ENCODE results near the gene KIF1B.
"Not testable (repeated sequence)": the region's sequence is repeated elsewhere in the genome, so short reads cannot be mapped to it uniquely, and the experiment has no call there.

KIF1B gene

DNA sequence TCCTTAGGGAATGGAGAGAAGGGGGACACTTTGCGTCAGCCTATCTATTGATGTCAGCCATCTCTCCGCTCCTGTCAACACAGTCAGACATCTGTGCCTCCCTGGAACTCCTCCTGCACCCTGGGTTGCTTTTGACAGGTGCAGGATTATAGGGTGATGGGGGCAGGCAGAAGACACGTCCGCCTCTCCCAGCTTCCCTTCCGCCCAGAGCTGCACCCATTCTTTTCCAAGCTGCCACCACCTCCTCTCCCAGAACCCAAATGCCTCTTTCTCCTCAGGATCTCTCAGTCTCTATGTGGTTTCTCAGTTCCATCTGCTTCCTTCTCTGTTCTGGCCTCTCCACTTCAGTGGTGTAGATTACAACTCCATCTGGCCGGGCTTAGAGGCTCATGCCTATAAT is 17.1 kb upstream of the KIF1B start:
- Histone ChIP-seq H3K27me3 (ENCODE audit: control insufficient read depth, insufficient read depth, low read length, poor library complexity, severe bottlenecking) (no peaks in the 10 kb centered on the region), H3K9me3 (ENCODE audit: control insufficient read depth, low read length) (peaks cover under 1% of the 10 kb centered on the region), H3K36me3 (ENCODE audit: control insufficient read depth, insufficient read depth, low read length) (no peaks in the 10 kb centered on the region), H3K4me1 (ENCODE audit: control insufficient read depth, insufficient read depth, low read length) (peaks cover 5% of the 10 kb centered on the region), H3K27ac (ENCODE audit: insufficient read depth, low read depth, low read length, poor library complexity, severe bottlenecking) (no peak overlapping the region), H3K4me3 (ENCODE audit: insufficient read depth, low read depth, low read length) (no peak overlapping the region)
- WGBS, 2 experiments: 91 to 93% methylated on average over 6 of the region's 6 CpGs

GRCh38 chr1:10195570-10195969 is 14.8 kb upstream of the KIF1B start:
- Histone ChIP-seq H3K27me3 (ENCODE audit: control insufficient read depth, insufficient read depth, low read length, poor library complexity, severe bottlenecking) (no peaks in the 10 kb centered on the region), H3K9me3 (ENCODE audit: control insufficient read depth, low read length) (peaks cover 2% of the 10 kb centered on the region), H3K36me3 (ENCODE audit: control insufficient read depth, insufficient read depth, low read length) (no peaks in the 10 kb centered on the region), H3K4me1 (ENCODE audit: control insufficient read depth, insufficient read depth, low read length) (peaks cover 5% of the 10 kb centered on the region), H3K4me3 (ENCODE audit: insufficient read depth, low read depth, low read length) (no peak overlapping the region), H3K27ac (ENCODE audit: insufficient read depth, low read depth, low read length, poor library complexity, severe bottlenecking) (no peak overlapping the region)
- WGBS, 2 experiments: 89 to 90% methylated on average over 6 of the region's 6 CpGs

GRCh38 chr1:10196976-10197375 is 13.4 kb upstream of the KIF1B start:
- 84 to 93% methylated on average over 3 of the region's 3 CpGs for WGBS, 2 experiments
- Histone ChIP-seq H3K27me3 (ENCODE audit: control insufficient read depth, insufficient read depth, low read length, poor library complexity, severe bottlenecking) (no peaks in the 10 kb centered on the region), H3K27ac (ENCODE audit: insufficient read depth, low read depth, low read length, poor library complexity, severe bottlenecking) (no peak overlapping the region), H3K4me3 (ENCODE audit: insufficient read depth, low read depth, low read length) (no peak overlapping the region), H3K9me3 (ENCODE audit: control insufficient read depth, low read length) (peaks cover 2% of the 10 kb centered on the region), H3K36me3 (ENCODE audit: control insufficient read depth, insufficient read depth, low read length) (no peaks in the 10 kb centered on the region), H3K4me1 (ENCODE audit: control insufficient read depth, insufficient read depth, low read length) (peaks cover 5% of the 10 kb centered on the region)

GRCh38 chr1:10200620-10201019 is 9.8 kb upstream of the KIF1B start:
- Histone ChIP-seq H3K9me3 (ENCODE audit: control insufficient read depth, low read length) (peaks cover 2% of the 10 kb centered on the region), H3K4me3 (ENCODE audit: insufficient read depth, low read depth, low read length) (no peak overlapping the region), H3K4me1 (ENCODE audit: control insufficient read depth, insufficient read depth, low read length) (no peaks in the 10 kb centered on the region), H3K27ac (ENCODE audit: insufficient read depth, low read depth, low read length, poor library complexity, severe bottlenecking) (no peak overlapping the region), H3K27me3 (ENCODE audit: control insufficient read depth, insufficient read depth, low read length, poor library complexity, severe bottlenecking) (no peaks in the 10 kb centered on the region), H3K36me3 (ENCODE audit: control insufficient read depth, insufficient read depth, low read length) (no peaks in the 10 kb centered on the region)
- 95 to 97% methylated on average over 4 of the region's 4 CpGs for WGBS, 2 experiments

DNA sequence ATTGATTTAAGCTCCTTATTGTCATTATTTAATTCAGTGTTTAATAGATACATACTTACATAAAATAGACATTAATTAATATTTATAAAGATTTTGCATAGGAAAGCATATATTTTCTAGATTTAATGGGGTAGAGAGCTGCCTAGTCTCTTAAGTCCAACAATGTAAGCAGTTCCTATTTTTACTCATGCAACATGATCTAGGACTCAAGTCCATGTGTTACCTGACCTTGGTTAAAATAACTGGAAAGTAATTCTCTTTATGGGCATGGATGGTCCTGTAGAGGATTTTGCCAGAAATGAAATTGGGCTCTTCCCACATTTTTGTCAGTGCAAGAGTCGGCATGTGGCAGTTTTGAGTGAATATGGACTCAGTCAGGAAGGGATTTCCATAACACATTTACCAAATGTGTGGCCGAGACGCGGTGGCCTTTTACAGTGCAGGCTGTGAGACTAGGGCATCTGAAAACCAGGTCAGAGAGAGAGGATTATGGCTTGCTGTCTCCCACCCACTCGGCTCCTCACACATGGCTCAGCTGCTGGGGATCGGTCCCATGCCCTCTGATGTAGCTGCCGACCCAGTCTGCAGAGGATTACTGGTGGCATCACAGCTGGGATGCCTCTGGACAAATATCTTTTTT is 6.2 kb upstream of the KIF1B start:
- WGBS, 2 experiments: 87 to 92% methylated on average over 7 of the region's 7 CpGs
- no peaks in the 10 kb centered on the region for H3K36me3 ChIP-seq (ENCODE audit: control insufficient read depth, insufficient read depth, low read length)
- H3K27ac ChIP-seq (ENCODE audit: insufficient read depth, low read depth, low read length, poor library complexity, severe bottlenecking): no peak overlapping the region
- no peak overlapping the region for H3K4me3 ChIP-seq (ENCODE audit: insufficient read depth, low read depth, low read length)
- no peaks in the 10 kb centered on the region for H3K9me3 ChIP-seq (ENCODE audit: control insufficient read depth, low read length)
- no peaks in the 10 kb centered on the region for H3K27me3 ChIP-seq (ENCODE audit: control insufficient read depth, insufficient read depth, low read length, poor library complexity, severe bottlenecking)
- no peaks in the 10 kb centered on the region for H3K4me1 ChIP-seq (ENCODE audit: control insufficient read depth, insufficient read depth, low read length)

GRCh38 chr1:10205206-10205605 is 5.2 kb upstream of the KIF1B start:
- H3K4me1 ChIP-seq (ENCODE audit: control insufficient read depth, insufficient read depth, low read length); H3K4me3 ChIP-seq (ENCODE audit: insufficient read depth, low read depth, low read length); H3K27ac ChIP-seq (ENCODE audit: insufficient read depth, low read depth, low read length, poor library complexity, severe bottlenecking); H3K9me3 ChIP-seq (ENCODE audit: control insufficient read depth, low read length); H3K27me3 ChIP-seq (ENCODE audit: control insufficient read depth, insufficient read depth, low read length, poor library complexity, severe bottlenecking); H3K36me3 ChIP-seq (ENCODE audit: control insufficient read depth, insufficient read depth, low read length): not testable (repeated sequence)
- WGBS, 2 experiments: 88 to 89% methylated on average over 14 of the region's 14 CpGs

DNA sequence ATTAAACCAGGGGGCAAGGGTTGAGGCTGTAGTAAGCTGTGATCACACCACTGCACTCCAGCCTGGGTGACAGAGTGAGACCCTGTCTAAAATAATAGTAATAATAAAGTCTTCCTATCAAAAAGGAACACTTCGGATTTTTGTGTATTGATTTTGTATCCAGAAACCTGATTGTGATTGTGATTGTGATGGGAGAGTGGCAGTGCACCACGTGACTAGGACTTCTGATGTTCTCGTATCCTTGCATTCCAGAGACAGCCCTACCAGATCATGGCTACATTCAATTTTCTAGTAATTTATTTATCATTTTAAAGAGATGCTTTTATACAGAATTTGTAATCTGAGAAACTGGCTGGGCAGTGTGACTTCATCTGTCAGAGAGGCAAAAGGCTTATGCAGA is 2.6 kb upstream of the KIF1B start:
- Histone ChIP-seq H3K9me3 (ENCODE audit: control insufficient read depth, low read length) (no peaks in the 10 kb centered on the region), H3K36me3 (ENCODE audit: control insufficient read depth, insufficient read depth, low read length) (no peaks in the 10 kb centered on the region), H3K27me3 (ENCODE audit: control insufficient read depth, insufficient read depth, low read length, poor library complexity, severe bottlenecking) (no peaks in the 10 kb centered on the region), H3K4me1 (ENCODE audit: control insufficient read depth, insufficient read depth, low read length) (peaks cover 8% of the 10 kb centered on the region), H3K4me3 (ENCODE audit: insufficient read depth, low read depth, low read length) (no peak overlapping the region), H3K27ac (ENCODE audit: insufficient read depth, low read depth, low read length, poor library complexity, severe bottlenecking) (no peak overlapping the region)
- 85 to 93% methylated on average over 2 to 3 of the region's 3 CpGs for WGBS, 2 experiments

DNA sequence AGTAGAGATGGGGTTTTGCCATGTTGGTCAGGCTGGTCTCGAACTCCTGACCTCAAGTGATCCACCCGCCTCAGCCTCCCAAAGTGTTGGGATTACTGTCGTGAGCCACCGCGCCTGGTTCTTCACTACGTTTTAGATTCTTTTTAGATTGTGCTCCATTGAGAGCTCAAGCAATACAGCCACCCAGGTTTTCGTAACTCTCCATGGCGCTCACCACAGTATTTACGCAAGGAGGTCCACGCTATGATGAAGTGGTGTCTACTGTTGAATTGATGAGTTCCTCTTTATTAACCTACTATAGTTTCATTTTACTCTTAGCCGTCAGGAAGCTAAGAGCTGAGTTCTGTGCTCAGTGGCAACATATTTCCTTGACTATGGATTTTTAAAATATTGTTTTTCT is 1.8 kb upstream of the KIF1B start:
- H3K4me1 ChIP-seq (ENCODE audit: control insufficient read depth, insufficient read depth, low read length): peaks cover 14% of the 10 kb centered on the region
- WGBS, 2 experiments: 95% methylated on average over 10 to 11 of the region's 11 CpGs

GRCh38 chr1:10209590-10209904 is 823 bp upstream of the KIF1B start:
- peak overlapping the region; percentile 98 for H3K27ac ChIP-seq (ENCODE audit: insufficient read depth, low read depth, low read length, poor library complexity, severe bottlenecking)

More for the DNA sequence above, 1.8 kb upstream of the KIF1B start:
- no peaks in the 10 kb centered on the region for H3K36me3 ChIP-seq (ENCODE audit: control insufficient read depth, insufficient read depth, low read length)
- H3K9me3 ChIP-seq (ENCODE audit: control insufficient read depth, low read length): no peaks in the 10 kb centered on the region
- H3K27me3 ChIP-seq (ENCODE audit: control insufficient read depth, insufficient read depth, low read length, poor library complexity, severe bottlenecking): no peaks in the 10 kb centered on the region
- H3K4me3 ChIP-seq (ENCODE audit: insufficient read depth, low read depth, low read length): no peak overlapping the region
- no peak overlapping the region for H3K27ac ChIP-seq (ENCODE audit: insufficient read depth, low read depth, low read length, poor library complexity, severe bottlenecking)

GRCh38 chr1:10210841-10211804 is 753 bp downstream of the KIF1B start:
- H3K36me3 ChIP-seq (ENCODE audit: control insufficient read depth, insufficient read depth, low read length): no peaks in the 10 kb centered on the region
- H3K4me3 ChIP-seq (ENCODE audit: insufficient read depth, low read depth, low read length): peak overlapping the region; percentile 96
- WGBS, 2 experiments: 0% methylated on average over 69 of the region's 69 CpGs
- H3K4me1 ChIP-seq (ENCODE audit: control insufficient read depth, insufficient read depth, low read length): peaks cover 19% of the 10 kb centered on the region
- peak overlapping the region; percentile 88 for H3K27ac ChIP-seq (ENCODE audit: insufficient read depth, low read depth, low read length, poor library complexity, severe bottlenecking)
- no peaks in the 10 kb centered on the region for H3K9me3 ChIP-seq (ENCODE audit: control insufficient read depth, low read length)
- H3K27me3 ChIP-seq (ENCODE audit: control insufficient read depth, insufficient read depth, low read length, poor library complexity, severe bottlenecking): no peaks in the 10 kb centered on the region

More at GRCh38 chr1:10209590-10209904, 823 bp upstream of the KIF1B start:
- peaks cover 19% of the 10 kb centered on the region for H3K4me1 ChIP-seq (ENCODE audit: control insufficient read depth, insufficient read depth, low read length)
- peak overlapping the region; percentile 96 for H3K4me3 ChIP-seq (ENCODE audit: insufficient read depth, low read depth, low read length)
- H3K9me3 ChIP-seq (ENCODE audit: control insufficient read depth, low read length): no peaks in the 10 kb centered on the region
- no peaks in the 10 kb centered on the region for H3K36me3 ChIP-seq (ENCODE audit: control insufficient read depth, insufficient read depth, low read length)
- 2 to 4% methylated on average over 7 of the region's 8 CpGs for WGBS, 2 experiments
- no peaks in the 10 kb centered on the region for H3K27me3 ChIP-seq (ENCODE audit: control insufficient read depth, insufficient read depth, low read length, poor library complexity, severe bottlenecking)
